GM21423 (cell line): ENCODE results near the gene FANCE.

ENCODE experiments used
- ATAC-seq: cut with Tn5 transposase; IDR thresholded peaks from one replicate; pipeline ENCODE4 v1.9.1; 2021; ENCODE audit warnings: mild to moderate bottlenecking, moderate library complexity; ENCODE audit not compliant: unreplicated experiment

Gene FANCE

GRCh38 chr6:35483490-35483889 is 31.4 kb downstream of the FANCE start:
- no peak for ATAC-seq

DNA sequence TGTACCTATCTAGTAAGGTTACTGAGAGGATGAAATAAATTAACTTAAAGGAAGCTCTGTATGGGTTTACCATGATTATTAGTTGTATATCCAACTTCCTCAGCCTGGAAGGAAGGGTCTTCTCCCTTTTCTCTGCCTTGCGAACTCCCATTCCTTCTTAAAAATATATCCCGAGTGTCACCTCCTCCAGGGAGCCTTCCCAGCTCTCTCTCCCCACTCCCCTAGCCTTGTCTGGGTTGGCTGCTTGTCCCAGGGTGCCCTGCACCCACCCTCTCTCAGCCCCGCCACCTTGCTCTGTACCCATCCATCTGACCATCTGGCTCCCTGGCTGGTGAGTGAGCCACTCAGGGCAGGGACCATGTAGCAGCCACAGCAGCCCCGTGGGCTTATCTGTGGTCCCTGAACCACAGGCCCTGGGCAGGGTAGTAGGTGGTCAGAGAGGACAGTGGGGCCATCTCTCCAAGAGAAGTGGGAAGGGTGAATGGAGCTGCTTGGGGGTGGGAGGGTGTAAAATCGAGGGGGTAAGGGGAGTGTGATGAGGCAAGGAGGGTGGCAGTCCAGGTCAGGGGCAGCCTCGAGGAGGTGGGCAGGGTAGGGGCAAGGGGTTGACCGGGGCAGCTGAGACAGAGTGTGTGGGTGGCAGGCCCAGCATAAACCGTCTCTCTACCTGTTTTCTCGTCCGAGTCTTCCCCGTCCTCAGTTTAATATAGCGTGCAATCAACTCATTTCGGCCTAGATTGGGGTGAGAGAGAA is 31.9 kb downstream of the FANCE start:
- no peak for ATAC-seq

DNA sequence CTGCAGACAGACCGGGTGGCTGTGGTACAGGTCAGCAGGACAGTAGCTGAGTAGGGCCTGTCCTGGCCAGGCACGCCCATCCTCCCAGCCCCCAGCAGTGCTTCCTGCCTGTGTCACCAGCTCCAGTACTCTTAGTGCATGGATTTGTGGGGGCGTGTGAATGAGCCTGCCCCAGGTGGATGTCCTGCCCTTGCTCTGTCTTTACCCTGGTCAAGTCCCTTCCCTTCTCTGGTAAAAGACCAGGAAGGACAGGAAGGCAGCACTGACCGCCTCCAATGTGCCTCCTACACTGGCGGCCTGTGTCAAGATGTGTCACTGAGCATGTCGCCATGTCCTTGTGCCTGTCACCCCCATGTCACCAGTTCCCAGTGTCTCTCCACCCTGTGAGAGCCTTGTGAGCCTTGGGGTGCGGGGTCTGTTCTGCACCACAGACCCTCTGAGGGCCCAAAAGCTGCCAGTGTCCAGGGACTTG is 32.8 kb downstream of the FANCE start:
- ATAC-seq, result no peak

GRCh38 chr6:35485402-35485877 is 33.3 kb downstream of the FANCE start:
- ATAC-seq, result no peak

GRCh38 chr6:35486005-35486925 is 34.1 kb downstream of the FANCE start:
- ATAC-seq, result no peak

DNA sequence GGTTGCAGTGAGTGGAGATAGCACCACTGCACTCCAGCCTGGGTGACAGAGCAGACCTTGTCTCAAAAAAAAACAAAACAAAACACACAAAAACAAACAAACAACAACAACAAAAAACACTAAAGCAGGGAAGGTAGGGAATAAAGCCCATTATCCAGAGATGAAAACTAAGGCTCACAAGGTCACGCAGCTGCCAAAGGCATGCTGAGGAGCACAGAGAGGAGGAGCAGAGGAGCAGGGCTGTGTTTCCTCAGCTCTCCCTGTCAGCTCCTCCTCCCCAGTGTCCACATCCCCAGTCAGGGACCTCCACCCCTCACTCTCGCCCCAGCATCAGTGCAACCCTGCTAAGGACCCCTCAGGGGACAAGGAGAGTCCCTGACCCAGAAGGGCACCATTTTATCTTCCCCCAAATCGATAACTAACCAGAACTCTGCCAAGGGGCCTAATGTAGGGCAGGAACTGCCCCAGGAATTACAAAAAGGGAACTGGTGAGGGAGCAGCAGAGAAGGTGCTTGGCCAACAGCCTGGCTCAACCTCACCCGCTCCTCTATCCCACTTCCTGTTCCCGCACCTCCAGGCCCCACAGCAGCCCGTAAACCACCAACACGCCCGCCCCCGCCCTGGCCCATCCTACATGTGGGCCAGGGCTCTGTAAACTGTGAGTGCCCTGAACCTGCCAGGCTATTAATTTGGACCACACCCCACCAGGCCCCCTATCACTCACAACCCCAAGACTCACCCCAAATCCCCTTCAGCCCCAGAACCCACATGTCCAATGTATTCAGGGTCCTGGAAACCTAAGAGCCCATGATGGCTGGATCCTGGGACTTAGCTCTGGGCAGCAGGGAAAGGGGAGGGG is 35.7 kb downstream of the FANCE start:
- no peak for ATAC-seq

DNA sequence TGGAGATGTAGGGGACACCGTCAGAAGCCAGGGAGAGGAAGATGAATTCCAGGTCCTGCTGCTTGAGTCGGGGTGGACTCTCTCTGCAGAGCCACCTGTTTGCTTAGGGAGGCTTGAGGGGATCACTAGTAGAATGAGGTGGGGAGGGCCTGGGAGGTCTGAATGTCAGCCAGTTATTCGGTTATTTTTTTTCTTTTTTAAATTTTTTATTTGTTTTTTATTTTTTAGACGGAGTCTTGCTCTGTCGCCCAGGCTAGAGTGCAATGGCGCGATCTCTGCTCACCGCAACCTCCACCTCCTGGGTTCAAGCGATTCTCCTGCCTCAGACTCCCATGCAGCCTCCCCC is 36.4 kb downstream of the FANCE start:
- no peak for ATAC-seq

DNA sequence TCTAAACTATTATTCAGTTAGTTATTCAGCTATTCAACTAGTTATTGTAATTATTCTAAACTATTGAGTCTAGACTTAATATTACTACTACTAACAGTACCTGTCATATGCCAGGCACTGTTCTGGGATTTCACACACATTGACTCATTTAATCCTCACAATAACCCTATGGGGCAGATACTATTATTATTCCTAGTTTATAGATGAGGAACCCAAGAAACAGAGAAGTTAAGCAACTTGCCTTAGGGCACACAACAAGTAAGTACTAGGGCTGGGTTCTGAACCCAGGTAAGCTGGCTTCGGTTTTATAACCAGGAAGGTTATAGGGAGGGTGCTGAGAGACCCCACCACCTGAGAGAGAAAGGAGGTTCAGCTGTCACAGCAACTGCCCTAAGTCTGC is 36.9 kb downstream of the FANCE start:
- no peak for ATAC-seq

DNA sequence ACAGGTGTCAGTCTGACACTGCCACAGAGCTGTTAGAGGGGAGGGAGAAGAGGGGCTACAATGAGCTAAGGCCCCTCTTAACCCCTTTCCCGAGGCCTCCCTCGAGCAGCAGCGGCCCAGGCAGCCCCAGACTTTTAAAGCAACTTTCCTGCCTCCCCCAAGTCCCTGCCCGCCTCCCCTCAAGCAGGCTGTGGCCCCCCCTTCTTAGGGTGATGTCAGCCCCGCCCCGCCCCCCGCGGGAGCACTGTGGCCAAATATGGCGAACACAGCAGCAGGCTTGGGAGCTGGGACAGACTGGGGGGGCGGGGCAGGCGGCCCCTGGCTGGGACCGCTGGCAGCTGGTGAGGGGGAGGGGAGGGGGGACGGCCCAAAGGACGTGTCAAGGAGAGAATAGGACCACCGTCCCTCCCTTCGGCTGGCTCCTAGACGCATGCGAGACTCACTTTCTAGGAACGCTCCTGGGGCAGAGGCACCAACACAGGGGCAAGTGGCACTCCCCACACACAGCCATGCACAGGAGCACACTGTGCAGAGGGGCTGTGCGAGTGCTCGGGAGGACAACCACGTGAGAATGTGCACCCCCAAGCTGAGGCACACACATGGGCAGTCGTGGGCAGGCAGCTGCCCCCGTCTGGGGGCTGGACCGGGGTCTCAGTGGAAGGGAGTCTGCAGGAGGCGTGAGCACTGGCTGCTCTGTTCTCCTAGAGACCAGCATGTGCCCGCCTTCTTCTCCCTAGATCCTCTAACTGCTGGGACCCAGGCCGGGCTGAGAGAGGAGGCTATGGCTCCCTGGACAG is 38.1 kb downstream of the FANCE start:
- no peak for ATAC-seq

DNA sequence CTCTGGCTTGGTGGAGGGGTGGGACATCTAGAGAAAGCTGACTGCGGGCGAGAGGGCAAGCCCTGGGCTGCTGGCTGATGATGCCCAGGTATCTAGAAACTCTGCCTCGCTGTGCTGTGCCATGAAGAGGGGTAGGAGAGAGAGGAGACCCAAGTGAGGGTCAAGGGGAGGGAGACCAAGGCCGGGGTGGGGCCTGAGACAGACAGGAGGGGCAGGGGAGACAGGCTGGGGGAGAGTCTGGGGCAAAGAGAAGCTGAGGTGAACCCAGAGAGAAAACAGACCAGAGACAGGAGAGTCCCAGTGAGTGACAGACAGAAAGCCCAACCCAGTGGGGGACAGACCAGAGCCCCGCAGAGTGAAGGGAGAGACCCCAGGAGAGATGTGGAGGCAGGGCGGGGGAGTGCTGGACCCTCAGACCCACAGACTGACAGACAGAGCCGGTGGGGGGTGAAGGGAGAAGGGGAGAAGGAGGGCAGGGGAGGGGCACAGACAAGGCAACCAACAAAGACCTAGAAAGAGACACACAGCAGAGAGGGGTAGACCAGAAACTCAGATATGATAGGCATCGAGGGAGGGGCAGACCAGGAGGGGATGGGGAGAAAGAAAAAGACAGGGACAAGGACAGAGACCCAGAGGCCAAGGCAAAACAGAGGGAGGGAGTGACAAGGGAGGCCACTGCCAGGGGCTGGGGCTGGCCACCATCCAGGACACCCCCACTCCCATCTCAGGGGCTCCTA is 38.9 kb downstream of the FANCE start:
- no peak for ATAC-seq

- no peak for ATAC-seq
Measured at GRCh38 chr6:35491558-35492257, 39.6 kb downstream of the FANCE start.

GRCh38 chr6:35492258-35492973 is 40.3 kb downstream of the FANCE start:
- ATAC-seq, result no peak

GRCh38 chr6:35492974-35493284 is 40.8 kb downstream of the FANCE start:
- ATAC-seq, result no peak

GRCh38 chr6:35493307-35493983 is 41.3 kb downstream of the FANCE start:
- ATAC-seq, result no peak

- ATAC-seq, result no peak
Measured at GRCh38 chr6:35494161-35494563, 42.0 kb downstream of the FANCE start.

- no peak for ATAC-seq
Measured at GRCh38 chr6:35495258-35496035, 43.3 kb downstream of the FANCE start.
